H1 (cell line): Measurements from ENCODE around the gene FBXO17. TPM values are rescaled to one million over a fixed set of nuclear protein-coding genes. Genes with fewer than 3 reads are reported as not detected.

ENCODE experiments used
- CTCF ChIA-PET: fragments of 300-600 bp; sonication (Branson Sonifier 250); formaldehyde crosslinking; loops from one replicate; lab custom pipeline; 2021; ENCODE audit not compliant: partially characterized antibody; lab: Charles Lee
- POLR2A ChIA-PET: fragments of 300-600 bp; sonication (Branson Sonifier 250); formaldehyde crosslinking; loops from one replicate; lab custom pipeline; 2021; ENCODE audit warnings: inconsistent platforms; ENCODE audit not compliant: partially characterized antibody; lab: Charles Lee
- DNase-seq, 2 experiments: peaks; one replicate each; pipeline versions ENCODE4 v3.0.0 to v3.0.0-alpha.2; 2010 to 2022; ENCODE audit warnings: low spot score in 2 of 2, low read depth in 1 of 2, mixed read lengths in 1 of 2
- FAIRE-seq: peaks from 2 replicates; lab custom pipeline; 2011; peaks lifted over from hg19 to GRCh38; lab: Jason Lieb, UNC
- H2AFZ ChIP-seq: 2 replicates; pipeline ENCODE4 v1.8.1; 2012; ENCODE audit warnings: low read length, inconsistent platforms
- H2AK5ac ChIP-seq: 2 replicates; pipeline ENCODE4 v1.6.1; 2013; ENCODE audit warnings: low read depth, low read length
- H2BK120ac ChIP-seq: replicated peaks from 2 replicates; pipeline ENCODE3; 2013; ENCODE audit warnings: low read depth, low read length, inconsistent platforms
- H2BK12ac ChIP-seq: 2 replicates; pipeline ENCODE4 v1.6.1; 2013; ENCODE audit warnings: low read depth, low read length
- H2BK15ac ChIP-seq: 2 replicates; pipeline ENCODE4 v1.6.1; 2013; ENCODE audit warnings: low read length
- H2BK20ac ChIP-seq: 2 replicates; pipeline ENCODE4 v1.6.1; 2013; ENCODE audit warnings: low read length
- H2BK5ac ChIP-seq: 2 replicates; pipeline ENCODE4 v1.6.1; 2013; ENCODE audit warnings: low read depth, low read length
- H3K14ac ChIP-seq: 2 replicates; pipeline ENCODE4 v1.6.1; 2013; ENCODE audit warnings: inconsistent platforms; ENCODE audit not compliant: insufficient read length
- H3K18ac ChIP-seq: 2 replicates; pipeline ENCODE4 v1.6.1; 2013; ENCODE audit warnings: low read length; ENCODE audit errors: extremely low read depth
- H3K23ac ChIP-seq: 2 replicates; pipeline ENCODE4 v1.6.1; 2013; ENCODE audit warnings: inconsistent platforms; ENCODE audit not compliant: insufficient read length
- H3K23me2 ChIP-seq: 2 replicates; pipeline ENCODE4 v1.6.1; 2013; ENCODE audit warnings: low read depth, low read length
- H3K27ac ChIP-seq: 2 replicates; pipeline ENCODE4 v1.6.1; 2011; ENCODE audit warnings: low read depth, low read length, inconsistent platforms
- H3K27me3 ChIP-seq, 4 experiments: replicated peaks in 1 of 4; 1 replicate in 1 of 4; 2 replicates in 3 of 4; pipeline versions ENCODE4 v1.6.1 to v1.8.1; 2011 to 2013; ENCODE audit warnings: low read length in 3 of 4, mild to moderate bottlenecking in 3 of 4, inconsistent platforms in 2 of 4, mixed read lengths in 2 of 4, moderate library complexity in 1 of 4; ENCODE audit not compliant: control insufficient read depth in 3 of 4, insufficient read depth in 3 of 4; ENCODE audit errors: extremely low read depth in 1 of 4
- H3K36me3 ChIP-seq, 4 experiments: 2 replicates each; pipeline versions ENCODE4 v1.6.1 to v1.8.1; 2011 to 2013; ENCODE audit warnings: mild to moderate bottlenecking in 4 of 4, low read length in 3 of 4, moderate library complexity in 2 of 4, control low read depth in 1 of 4, inconsistent platforms in 1 of 4; ENCODE audit not compliant: insufficient read depth in 4 of 4, control insufficient read depth in 2 of 4
- H3K4ac ChIP-seq: replicated peaks from 2 replicates; pipeline ENCODE3; 2013; ENCODE audit warnings: low read length, low read depth, mixed read lengths, inconsistent platforms; ENCODE audit not compliant: insufficient read length
- H3K4me1 ChIP-seq, 4 experiments: replicated peaks in 1 of 4; 1 replicate in 1 of 4; 2 replicates in 3 of 4; pipeline versions ENCODE4 v1.6.1 to v1.8.1; 2011 to 2013; ENCODE audit warnings: low read length in 3 of 4, inconsistent platforms in 2 of 4, mixed read lengths in 1 of 4; ENCODE audit not compliant: insufficient read depth in 4 of 4, control insufficient read depth in 3 of 4
- H3K4me2 ChIP-seq, 2 experiments: 2 replicates each; pipeline versions ENCODE4 v1.6.1 to v1.8.1; 2011 to 2013; ENCODE audit warnings: low read depth in 2 of 2, low read length in 2 of 2, control low read depth in 1 of 2, inconsistent platforms in 1 of 2, mild to moderate bottlenecking in 1 of 2; ENCODE audit not compliant: insufficient read depth in 1 of 2
- H3K4me3 ChIP-seq, 4 experiments: fragments of 200-600, 300-600 bp in 1 of 4; sonication (generic), shearing (Covaris generic), sonication (Bioruptor Twin) in 1 of 4; 2 replicates each; pipeline versions ENCODE4 v1.5.1 to v1.8.1; 2011 to 2016; ENCODE audit warnings: low read length in 4 of 4, low read depth in 3 of 4, control low read depth in 2 of 4, inconsistent platforms in 2 of 4, mild to moderate bottlenecking in 2 of 4, mixed read lengths in 1 of 4, moderate library complexity in 1 of 4; ENCODE audit not compliant: insufficient read depth in 2 of 4; ENCODE audit errors: extremely low read depth in 1 of 4
- H3K56ac ChIP-seq: replicated peaks from 2 replicates; pipeline ENCODE3; 2013; ENCODE audit warnings: low read depth, mild to moderate bottlenecking, mixed read lengths, low read length, inconsistent platforms; ENCODE audit not compliant: insufficient read length
- H3K79me1 ChIP-seq: 2 replicates; pipeline ENCODE4 v1.6.1; 2013; ENCODE audit warnings: low read depth, low read length, control low read depth
- H3K79me2 ChIP-seq, 2 experiments: 2 replicates each; pipeline versions ENCODE4 v1.6.1 to v1.8.1; 2012 to 2013; ENCODE audit warnings: low read length in 2 of 2, mild to moderate bottlenecking in 2 of 2, inconsistent platforms in 1 of 2; ENCODE audit not compliant: insufficient read depth in 2 of 2, control insufficient read depth in 1 of 2
- H3K9ac ChIP-seq, 4 experiments: replicated peaks in 1 of 4; 1 replicate in 1 of 4; 2 replicates in 3 of 4; pipeline versions ENCODE4 v1.6.1 to v1.8.1; 2011 to 2013; ENCODE audit warnings: low read depth in 3 of 4, low read length in 3 of 4, control low read depth in 2 of 4, mild to moderate bottlenecking in 2 of 4, moderate library complexity in 2 of 4, inconsistent platforms in 1 of 4; ENCODE audit errors: extremely low read depth in 1 of 4
- H3K9me3 ChIP-seq, 2 experiments: 2 replicates each; pipeline versions ENCODE4 v1.6.1 to v1.8.1; 2012 to 2013; ENCODE audit warnings: mild to moderate bottlenecking in 2 of 2, moderate library complexity in 2 of 2, control low read depth in 1 of 2, inconsistent platforms in 1 of 2, low read depth in 1 of 2, low read length in 1 of 2, mixed read lengths in 1 of 2; ENCODE audit not compliant: insufficient read depth in 2 of 2
- H4K20me1 ChIP-seq, 2 experiments: replicated peaks in 1 of 2; 2 replicates each; pipeline versions ENCODE3 to v1.8.1; 2011 to 2013; ENCODE audit warnings: inconsistent platforms in 2 of 2, low read length in 2 of 2, mild to moderate bottlenecking in 1 of 2; ENCODE audit not compliant: insufficient read depth in 2 of 2, control insufficient read depth in 1 of 2
- H4K5ac ChIP-seq: 2 replicates; pipeline ENCODE4 v1.6.1; 2013; ENCODE audit warnings: low read length, low read depth, mixed read lengths, inconsistent platforms; ENCODE audit not compliant: insufficient read length
- H4K8ac ChIP-seq: 2 replicates; pipeline ENCODE4 v1.8.0; 2013; ENCODE audit warnings: mild to moderate bottlenecking, moderate library complexity, low read length, inconsistent platforms; ENCODE audit not compliant: insufficient read depth; ENCODE audit errors: extremely low read depth
- H4K91ac ChIP-seq: replicated peaks from 2 replicates; pipeline ENCODE3; 2013; ENCODE audit warnings: low read length, mixed read lengths, inconsistent platforms; ENCODE audit not compliant: insufficient read length
- BACH1 ChIP-seq: IDR thresholded peaks from 2 replicates; pipeline ENCODE4 v1.6.1; 2012; ENCODE audit warnings: low read length, improper control_type of control experiment
- CBX5 ChIP-seq: fragments of 300-800, 300-1000 bp; sonication (generic); IDR thresholded peaks from 2 replicates; pipeline ENCODE4 v1.7.1; 2016; ENCODE audit warnings: antibody characterized with exemption, low read length, low read depth
- CHD1 ChIP-seq: IDR thresholded peaks from 2 replicates; pipeline ENCODE4 v1.6.1; 2012; ENCODE audit warnings: low read depth, low read length, improper control_type of control experiment
- FOSL1 ChIP-seq: IDR thresholded peaks from 2 replicates; pipeline ENCODE4 v1.6.1; 2011; ENCODE audit warnings: mild to moderate bottlenecking, low read depth, low read length, moderate library complexity; ENCODE audit not compliant: insufficient read depth
- GABPA ChIP-seq: IDR thresholded peaks from 2 replicates; pipeline ENCODE4 v1.6.1; 2011; ENCODE audit warnings: mild to moderate bottlenecking, low read length, moderate library complexity, borderline replicate concordance; ENCODE audit not compliant: insufficient read depth
- KDM5A ChIP-seq: fragments of 200-600 bp; IDR thresholded peaks from 2 replicates; pipeline ENCODE4 v1.7.1; 2012; ENCODE audit warnings: mild to moderate bottlenecking, low read length, inconsistent platforms, mixed read lengths
- POLR2AphosphoS5 ChIP-seq: IDR thresholded peaks from 2 replicates; pipeline ENCODE4 v1.6.1; 2011; ENCODE audit warnings: low read depth, low read length
- POU5F1 ChIP-seq: IDR thresholded peaks from 2 replicates; pipeline ENCODE4 v1.6.1; 2011; ENCODE audit warnings: low read depth, mild to moderate bottlenecking, low read length, moderate library complexity
- RBBP5 ChIP-seq: IDR thresholded peaks from 2 replicates; pipeline ENCODE4 v1.7.1; 2012; ENCODE audit warnings: low read depth, mild to moderate bottlenecking, inconsistent platforms, low read length, moderate library complexity, borderline replicate concordance
- WGBS, 2 experiments: shearing (Covaris generic) in 1 of 2; methylation state at CpG; one replicate each; pipeline versions ENCODE4 v1.1.6 to v1.1.7; 2013 to 2015; ENCODE audit warnings: low lambda C conversion rate in 2 of 2, mixed read lengths in 2 of 2, inconsistent platforms in 1 of 2, low coverage in 1 of 2, missing lambda C conversion rate in 1 of 2; ENCODE audit not compliant: insufficient replicate concordance in 2 of 2, insufficient coverage in 1 of 2, insufficient read length in 1 of 2; ENCODE audit errors: extremely low coverage in 1 of 2, missing lambda C conversion rate in 1 of 2; 5-methylcytosine and 5-hydroxymethylcytosine counted together
- polyA plus RNA-seq, 7 experiments: library from polyadenylated mRNA; depleted of rRNA in 3 of 7; stranded (reverse) in 5 of 7; unstranded in 2 of 7; fragments of >200 nt in 5 of 7; fragments of 200-250 nt in 2 of 7; gene quantifications; 1 replicate in 5 of 7; 2 replicates in 1 of 7; 4 replicates in 1 of 7; pipeline versions ENCODE4 v1.2.1 to v1.2.3, GENCODE V29; 2011 to 2013; ENCODE audit warnings: missing spikeins in 2 of 7, mixed read lengths in 2 of 7
- total RNA-seq: library from RNA; stranded (reverse); fragmentation: NEBNext Ultra II Directional; extraction: Animal tissue kit (Norgen Biotek cat#: 25700); gene quantifications from 2 replicates; pipeline ENCODE4 v1.2.1, GENCODE V29; 2021
- TF ChIP-seq, protein P1 (sequence below), 3 experiments: IDR thresholded peaks; 1 replicate in 2 of 3; 2 replicates in 1 of 3; pipeline versions ENCODE4 v1.5.1 to v1.6.1; 2011; ENCODE audit warnings: low read length in 3 of 3, mild to moderate bottlenecking in 3 of 3, inconsistent platforms in 2 of 3, low read depth in 1 of 3, moderate library complexity in 1 of 3; ENCODE audit not compliant: insufficient read depth in 1 of 3; ENCODE audit errors: control extremely low read depth in 1 of 3

The FBXO17 gene
- total and polyA plus RNA-seq, 2 of the 8 experiments (the other 6 are each of a cell fraction or from before 2014, with no cell fraction given): 11.7 to 15.3 TPM

DNA sequence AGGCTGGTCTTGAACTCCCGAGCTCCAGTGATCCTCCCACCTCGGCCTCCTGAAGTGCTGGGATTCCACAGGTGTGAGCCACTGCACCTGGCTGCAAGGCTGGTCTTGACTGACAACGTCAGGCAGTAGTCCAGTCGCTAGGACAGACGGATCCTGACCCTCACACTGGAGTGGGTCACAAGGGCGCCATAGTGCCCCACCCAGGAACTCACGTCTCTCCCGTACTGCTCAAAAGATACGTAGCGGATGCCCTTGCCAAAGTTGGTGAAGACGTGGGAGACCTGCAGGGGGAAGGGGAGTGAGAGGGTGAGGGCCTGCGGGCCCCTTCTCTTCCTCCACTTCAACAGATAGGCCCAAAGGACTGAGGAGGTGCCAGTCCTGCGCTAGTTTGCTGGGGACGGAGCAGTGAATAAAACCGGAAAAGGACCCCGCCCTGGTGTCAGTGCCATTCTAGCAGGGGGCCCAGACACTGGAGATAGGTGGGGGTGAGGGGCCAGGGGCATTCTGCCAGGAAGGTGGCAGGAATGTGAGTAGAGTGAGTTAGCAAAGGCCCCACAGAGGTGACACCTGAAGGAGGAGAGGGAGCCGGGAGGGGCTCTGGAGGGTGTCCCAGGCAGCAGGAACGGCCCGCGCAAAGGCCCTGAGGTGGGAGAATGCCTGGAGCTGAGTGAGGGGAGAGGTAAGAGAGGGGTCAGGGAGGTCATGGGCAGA is 32.9 kb downstream of the FBXO17 start:
- H4K8ac ChIP-seq: no peak overlapping the region; the same call in 1 of the 2 replicates
- H4K91ac ChIP-seq: no peak overlapping the region
- no peak overlapping the region for H2BK20ac ChIP-seq
- no peaks in the 10 kb centered on the region for H3K23me2 ChIP-seq
- CTCF ChIA-PET: interaction anchor here (14.5 kb wide), 1 partner anchor 9 kb away, joined by 120 read pairs; the partner anchor contains the start of genes MRPS12 and SARS2
- no peaks in the 10 kb centered on the region for H3K4me1 ChIP-seq
- no peak overlapping the region for H2BK5ac ChIP-seq
- H2BK15ac ChIP-seq: no peak overlapping the region
- H3K14ac ChIP-seq: no peak overlapping the region
- H3K4me3 ChIP-seq: no peak overlapping the region
- H3K9ac ChIP-seq: no peak overlapping the region
- 86% methylated on average over 16 of the region's 20 CpGs; no CpG with 5 or more reads in 1 of the 2 experiments for WGBS, 2 experiments
- H4K5ac ChIP-seq: no peak overlapping the region
- H3K18ac ChIP-seq: no peak overlapping the region
- no peak overlapping the region for H3K4me2 ChIP-seq
- POLR2A ChIA-PET: interaction anchor here (0.8 kb wide), 1 partner anchor 10 kb away, joined by 5 read pairs; no protein-coding TSS in a partner anchor
- H3K27ac ChIP-seq: no peak overlapping the region
- no peak overlapping the region for H2AFZ ChIP-seq
- H3K56ac ChIP-seq: no peak overlapping the region
- H2BK12ac ChIP-seq: no peak overlapping the region
- H3K79me2 ChIP-seq: no peaks in the 10 kb centered on the region
- DNase-seq (no peak), FAIRE-seq (no peak)
- no peak overlapping the region for H3K23ac ChIP-seq
- H3K36me3 ChIP-seq: peaks cover 0 to 4% (median 0%) of the 10 kb centered on the region in 4 experiments; a peak in 2 of 8 replicates
- no peak overlapping the region for H2AK5ac ChIP-seq
- no peaks in the 10 kb centered on the region for H3K79me1 ChIP-seq
- no peak overlapping the region for H3K4ac ChIP-seq
- H3K9me3 ChIP-seq: no peaks in the 10 kb centered on the region
- H2BK120ac ChIP-seq: no peak overlapping the region
- H3K27me3 ChIP-seq: no peaks in the 10 kb centered on the region
- no peaks in the 10 kb centered on the region for H4K20me1 ChIP-seq
- TF ChIP-seq GABPA: no peak
- TF ChIP-seq POLR2AphosphoS5: no peak
- TF ChIP-seq CHD1: no peak
- TF ChIP-seq KDM5A: no peak
- no peak for TF ChIP-seq FOSL1
- no peak for TF ChIP-seq CBX5
- TF ChIP-seq, protein P1, sequence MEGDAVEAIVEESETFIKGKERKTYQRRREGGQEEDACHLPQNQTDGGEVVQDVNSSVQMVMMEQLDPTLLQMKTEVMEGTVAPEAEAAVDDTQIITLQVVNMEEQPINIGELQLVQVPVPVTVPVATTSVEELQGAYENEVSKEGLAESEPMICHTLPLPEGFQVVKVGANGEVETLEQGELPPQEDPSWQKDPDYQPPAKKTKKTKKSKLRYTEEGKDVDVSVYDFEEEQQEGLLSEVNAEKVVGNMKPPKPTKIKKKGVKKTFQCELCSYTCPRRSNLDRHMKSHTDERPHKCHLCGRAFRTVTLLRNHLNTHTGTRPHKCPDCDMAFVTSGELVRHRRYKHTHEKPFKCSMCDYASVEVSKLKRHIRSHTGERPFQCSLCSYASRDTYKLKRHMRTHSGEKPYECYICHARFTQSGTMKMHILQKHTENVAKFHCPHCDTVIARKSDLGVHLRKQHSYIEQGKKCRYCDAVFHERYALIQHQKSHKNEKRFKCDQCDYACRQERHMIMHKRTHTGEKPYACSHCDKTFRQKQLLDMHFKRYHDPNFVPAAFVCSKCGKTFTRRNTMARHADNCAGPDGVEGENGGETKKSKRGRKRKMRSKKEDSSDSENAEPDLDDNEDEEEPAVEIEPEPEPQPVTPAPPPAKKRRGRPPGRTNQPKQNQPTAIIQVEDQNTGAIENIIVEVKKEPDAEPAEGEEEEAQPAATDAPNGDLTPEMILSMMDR (IDR thresholded peaks at IDR 0.05; ENCODE audit: control extremely low read depth in 1 of 3, insufficient read depth in 1 of 3, low read depth in 1 of 3, low read length in 3 of 3): no peak
- no peak for TF ChIP-seq BACH1
- TF ChIP-seq POU5F1: no peak
- TF ChIP-seq RBBP5: no peak
